NCI-H446 treated with DMSO at 0.1 percent for 48 hours (cell line): ENCODE results near the gene ADAT3.
A peak's percentile ranks its signal among the peaks of the same experiment; 100 is the strongest.
"Not testable (repeated sequence)": the region's sequence is repeated elsewhere in the genome, so short reads cannot be mapped to it uniquely, and the experiment has no call there.

Experiments used
- DNase-seq: peaks from one replicate; lab custom pipeline; 2025; lab: John Stamatoyannopoulos, UW

ADAT3 gene

DNA sequence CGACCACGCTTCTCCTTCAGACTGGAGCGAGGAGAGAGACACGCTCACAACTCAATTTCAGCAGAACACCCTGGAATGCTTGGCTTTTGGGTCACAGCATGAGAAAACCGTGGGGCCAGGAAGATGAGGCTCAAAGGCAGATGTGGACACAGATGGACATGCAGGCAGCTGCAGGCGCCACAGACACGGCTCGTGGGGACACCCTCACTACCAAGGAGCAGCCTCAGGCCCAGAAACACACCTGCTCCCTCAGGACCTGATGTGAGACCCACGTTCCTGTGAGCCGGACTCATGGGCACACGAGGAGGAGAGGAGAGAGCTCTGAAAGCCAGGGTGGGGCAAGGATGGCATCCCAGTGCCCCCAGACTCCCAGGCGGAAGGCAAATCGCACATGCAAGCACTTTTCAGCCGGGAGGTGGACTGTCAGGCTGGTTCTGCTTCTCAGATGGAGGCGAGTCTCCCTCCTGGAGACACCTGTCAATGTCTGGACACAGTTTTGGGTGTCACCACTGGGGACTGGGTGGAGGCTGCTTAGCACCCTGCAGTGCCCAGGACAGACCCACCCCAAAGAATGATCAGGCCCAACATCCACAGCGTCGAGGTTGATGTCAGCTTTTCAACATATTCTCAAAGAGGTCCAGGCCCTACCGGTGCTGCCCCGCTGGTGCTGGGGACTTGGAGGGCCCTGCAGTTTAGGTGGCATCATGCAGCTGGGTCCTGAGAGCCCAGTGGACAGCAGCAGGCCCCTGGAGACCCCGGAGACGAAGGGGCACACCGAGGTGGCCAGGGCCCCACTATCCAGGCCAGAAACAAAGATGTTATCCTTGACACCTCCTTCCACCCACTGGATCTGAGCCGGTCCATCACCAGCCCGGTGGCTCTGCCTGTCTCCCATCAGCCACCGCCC lies 22.2 kb upstream of the ADAT3 start:
- no peak for DNase-seq

DNA sequence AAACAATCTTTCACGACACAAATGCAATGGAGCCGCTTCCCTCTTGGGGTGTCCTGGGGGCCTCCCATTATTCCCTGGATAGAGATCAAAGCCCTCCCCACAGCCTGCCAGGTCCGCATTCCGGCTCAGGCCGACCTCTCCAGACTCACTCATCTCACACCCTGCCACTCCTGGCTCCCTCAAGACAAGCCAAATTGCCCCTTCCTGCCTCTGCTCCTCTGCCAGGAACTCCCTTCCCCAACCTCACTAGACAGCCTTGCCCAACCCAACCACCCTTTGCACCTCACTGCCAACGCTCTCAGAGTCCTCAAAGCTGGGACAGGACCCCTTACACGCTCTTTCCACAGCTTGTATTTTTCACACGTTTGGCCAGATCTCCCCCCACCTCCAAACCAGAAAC lies 21.4 kb upstream of the ADAT3 start:
- no peak for DNase-seq

DNA sequence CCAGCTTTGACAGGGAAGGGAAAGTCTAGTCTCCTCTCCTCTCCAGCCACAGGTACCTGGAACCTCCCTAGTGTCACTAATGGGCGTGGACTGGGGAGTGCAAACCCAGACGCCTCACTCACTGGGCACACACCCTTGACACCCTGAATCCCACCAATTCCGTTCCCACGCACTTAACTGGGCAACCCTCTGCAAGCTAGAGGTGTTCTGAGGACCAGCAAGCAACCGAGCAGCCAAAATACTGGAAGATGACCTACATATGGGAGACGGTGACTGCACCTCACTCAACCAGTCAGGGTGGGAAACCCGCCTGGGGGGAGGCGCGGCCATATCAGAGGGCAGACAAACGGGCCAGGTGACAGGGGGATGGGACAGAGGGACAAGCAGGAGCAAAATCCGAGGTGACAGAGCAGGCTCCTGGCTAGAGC lies 20.9 kb upstream of the ADAT3 start:
- no peak for DNase-seq

DNA sequence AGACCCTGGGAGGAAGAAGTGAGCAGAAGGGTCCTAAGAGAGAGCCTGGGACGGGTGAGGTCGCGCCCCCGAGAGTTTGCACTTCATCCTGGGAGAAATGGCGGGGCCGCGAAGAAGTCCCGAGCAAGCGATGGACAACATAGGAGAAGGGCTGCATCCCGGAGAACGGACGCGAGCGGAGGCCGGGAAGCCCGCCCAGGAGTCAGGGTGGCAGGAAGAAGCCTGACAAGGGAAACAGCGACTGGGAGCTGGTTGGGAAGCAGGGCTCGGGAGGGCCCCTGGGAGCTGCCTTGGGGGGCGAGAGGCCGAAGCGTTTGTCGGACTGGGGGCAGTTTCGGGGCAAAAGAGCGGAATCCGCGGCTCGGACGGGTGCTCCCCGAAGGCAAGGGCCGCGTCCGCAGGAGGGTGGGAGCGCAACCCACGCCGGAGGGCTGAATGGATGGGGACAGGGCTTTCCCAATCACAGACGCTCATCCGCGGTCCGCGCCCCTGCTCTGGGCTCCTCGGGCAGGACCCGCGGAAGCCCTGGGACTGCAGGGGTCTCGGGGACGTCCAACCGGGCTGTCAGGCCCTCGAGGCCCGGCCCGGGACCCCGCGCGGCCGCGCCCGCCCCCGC lies 20.4 kb upstream of the ADAT3 start:
- no peak for DNase-seq

DNA sequence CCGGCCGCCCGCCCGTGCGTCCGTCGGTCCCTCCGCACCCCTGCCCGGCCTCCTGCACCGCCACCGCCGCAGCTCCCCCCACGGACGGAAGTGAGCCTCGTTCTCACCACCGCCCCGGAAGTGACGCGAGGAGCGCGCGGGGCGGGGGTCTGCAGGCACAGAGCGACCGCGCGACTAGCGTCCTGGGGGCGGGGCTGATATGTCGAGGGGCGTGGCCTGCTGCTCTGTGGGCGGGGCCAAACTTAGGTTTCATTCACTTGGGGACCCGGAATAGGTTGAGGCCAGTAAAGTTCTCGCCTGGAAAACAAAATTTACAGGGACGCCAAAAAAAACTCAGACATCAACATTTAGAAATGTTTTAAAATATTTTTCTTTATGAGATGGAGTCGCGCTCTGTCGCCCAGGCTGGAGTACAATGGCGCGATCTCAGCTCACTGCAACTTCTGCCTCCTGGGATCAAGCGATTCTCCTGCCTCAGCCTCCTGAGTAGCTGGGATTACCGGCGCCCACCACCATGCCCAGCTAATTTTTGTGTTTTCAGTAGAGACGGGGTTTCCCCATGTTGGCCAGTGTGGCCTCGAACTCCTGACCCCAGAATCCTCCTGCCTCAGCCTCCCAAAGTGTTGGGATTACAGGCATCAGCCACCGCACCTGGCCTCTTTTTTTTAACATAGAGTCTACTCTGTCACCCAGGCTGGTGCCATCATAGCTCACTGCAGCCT lies 19.6 kb upstream of the ADAT3 start, which contains the start of gene ABHD17A:
Gene ABHD17A, minus strand, starts transcription at position 99 of the 722 bp plus-strand sequence. CDS start 3,930 bp downstream, outside the sequence.
- peak; percentile 77 for DNase-seq

DNA sequence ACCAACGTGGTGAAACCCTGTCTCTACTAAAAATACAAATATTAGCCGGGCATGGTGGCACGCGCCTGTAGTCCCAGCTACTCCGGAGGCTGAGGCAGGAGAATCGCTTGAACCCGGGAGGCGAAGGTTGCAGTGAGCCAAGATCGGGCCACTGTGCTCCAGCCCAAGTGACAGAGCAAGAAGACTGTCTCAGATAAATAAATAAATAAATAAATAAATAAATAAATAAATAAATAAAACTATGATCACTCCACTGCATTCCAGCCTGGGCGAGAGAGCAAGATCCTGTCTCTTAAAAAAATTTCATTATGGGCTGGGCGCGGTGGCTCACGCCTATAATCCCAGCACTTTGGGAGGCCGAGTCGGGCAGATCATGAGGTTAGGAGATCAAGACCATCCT lies 18.8 kb upstream of the ADAT3 start:
- DNase-seq = not testable (repeated sequence)

DNA sequence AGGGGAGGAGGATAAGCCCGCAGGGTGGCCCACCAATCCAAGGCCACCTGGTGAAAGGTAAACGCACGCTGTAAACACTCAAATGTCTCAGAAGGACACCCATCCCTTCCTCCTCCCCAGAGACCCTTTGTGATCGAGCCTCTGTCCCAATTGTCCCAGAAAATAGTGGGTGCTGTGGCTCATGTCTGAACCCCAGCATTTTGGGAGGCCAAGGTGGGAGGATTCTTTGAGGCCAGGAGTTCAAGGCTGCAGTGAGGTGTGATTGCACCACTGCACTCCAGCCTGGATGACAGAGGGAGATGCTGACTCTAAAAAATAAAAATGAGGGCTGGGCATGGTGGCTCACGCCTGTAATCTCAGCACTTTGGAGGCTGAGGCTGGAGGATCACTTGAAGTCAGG lies 16.8 kb upstream of the ADAT3 start:
- DNase-seq = no peak

DNA sequence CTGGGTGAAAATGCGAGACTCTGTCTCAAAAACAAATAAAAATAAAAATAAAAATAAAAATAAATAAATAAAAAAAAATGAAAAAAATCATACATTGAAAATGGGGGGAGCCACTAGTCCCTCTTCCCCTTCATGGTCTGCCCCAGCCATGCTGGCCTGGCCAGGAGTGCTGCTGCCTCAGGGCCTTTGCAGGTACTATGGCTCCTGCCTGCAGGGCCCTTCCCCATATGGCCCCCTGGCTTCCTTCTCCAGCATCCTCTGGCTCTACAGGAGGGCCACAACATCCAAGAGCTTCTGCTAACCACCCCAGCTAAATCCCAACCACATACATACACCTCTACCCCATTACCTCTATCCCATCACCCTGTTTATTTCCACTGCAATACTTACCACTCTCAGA lies 15.3 kb upstream of the ADAT3 start:
- DNase-seq = no peak

DNA sequence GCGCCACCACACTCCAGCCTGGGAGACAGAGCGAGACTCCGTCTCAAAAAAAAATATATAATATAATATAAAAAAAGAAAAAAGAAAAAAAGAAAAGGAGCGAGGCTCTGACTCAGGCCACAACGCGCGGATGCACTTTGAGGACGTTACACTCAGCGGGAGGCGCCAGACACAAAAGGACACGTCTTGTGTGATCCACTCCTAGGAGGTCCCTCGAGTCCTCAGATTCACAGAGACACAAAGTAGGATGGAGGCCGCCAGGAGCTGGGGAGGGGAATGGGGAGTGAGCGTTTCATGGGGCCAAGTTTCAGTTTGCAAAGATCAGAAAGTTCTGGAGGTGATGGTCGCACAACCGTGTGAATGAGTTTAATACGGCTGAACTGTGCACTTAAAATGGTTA lies 11.4 kb upstream of the ADAT3 start:
- no peak for DNase-seq

DNA sequence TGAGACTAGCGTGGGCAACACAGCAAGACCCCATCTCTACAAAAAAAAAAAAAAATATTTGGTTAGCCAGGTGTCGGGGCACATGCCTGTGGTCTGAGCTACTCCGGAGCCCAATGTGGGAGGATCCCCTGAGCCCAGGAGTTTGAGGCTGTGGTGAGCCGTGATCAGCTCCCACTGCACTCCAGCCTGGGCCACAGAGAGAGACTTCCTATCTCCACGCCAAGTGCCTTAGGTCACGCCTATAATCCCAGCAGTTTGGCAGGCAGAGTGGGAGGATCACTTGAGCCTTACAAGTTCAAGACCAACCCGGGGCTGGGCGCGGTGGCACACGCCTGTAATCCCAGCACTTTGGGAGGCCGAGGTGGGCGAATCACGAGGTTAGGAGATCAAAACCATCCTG lies 8.7 kb upstream of the ADAT3 start:
- no peak for DNase-seq

DNA sequence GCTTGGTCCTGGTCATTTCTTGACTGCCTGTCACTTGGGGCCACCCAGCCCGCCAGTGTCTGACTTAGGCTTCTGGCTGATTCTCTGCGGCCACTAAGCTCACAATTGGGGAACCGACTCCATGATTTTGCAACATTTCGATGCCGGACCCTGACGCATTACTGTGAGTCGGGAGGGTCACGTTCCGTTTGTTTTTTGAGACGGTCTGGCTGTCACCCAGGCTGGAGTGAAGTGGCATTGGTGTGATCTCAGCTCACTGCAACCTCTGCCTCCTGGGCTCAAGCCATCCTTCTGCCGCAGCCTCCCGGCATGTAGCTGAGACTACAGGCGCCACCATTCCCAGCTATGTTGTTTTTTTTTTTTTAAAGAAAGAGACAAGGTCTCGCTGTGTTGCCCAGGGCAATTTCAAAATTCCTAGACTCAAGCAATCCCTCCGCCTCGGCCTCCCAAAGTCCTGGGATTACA lies 3.2 kb upstream of the ADAT3 start:
- DNase-seq = no peak

DNA sequence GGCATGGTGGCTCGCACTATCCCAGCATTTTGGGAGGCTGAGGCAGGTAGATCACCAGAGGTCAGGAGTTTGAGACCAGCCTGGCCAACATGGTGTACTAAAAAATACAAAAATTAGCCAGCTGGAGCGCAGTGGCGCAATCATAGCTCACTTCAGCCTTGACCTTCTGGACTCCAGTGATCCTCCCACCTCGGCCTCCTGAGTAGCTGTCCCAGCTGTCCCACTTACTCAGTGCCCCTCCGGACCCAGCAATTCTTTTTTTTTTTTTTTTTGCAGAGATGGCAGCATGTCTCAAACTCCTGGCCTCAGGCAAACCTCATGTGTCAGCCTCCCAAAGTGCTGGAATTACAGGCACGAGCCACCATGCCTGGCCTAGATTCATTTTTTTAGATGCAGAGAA lies 2.3 kb upstream of the ADAT3 start:
- no peak for DNase-seq

DNA sequence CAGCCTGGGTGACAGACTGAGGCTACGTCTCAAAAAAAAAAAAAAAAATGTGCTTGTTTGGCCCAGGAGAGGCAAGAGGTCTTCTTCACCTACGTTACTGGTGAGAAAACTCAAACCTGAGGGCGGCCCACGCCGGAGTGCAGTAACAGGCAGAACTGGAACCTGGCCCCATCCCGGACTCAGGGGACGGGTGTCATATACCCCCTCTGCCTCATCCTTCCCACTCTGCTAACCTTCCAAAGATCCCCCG lies 414 bp upstream of the ADAT3 start:
- DNase-seq = no peak

DNA sequence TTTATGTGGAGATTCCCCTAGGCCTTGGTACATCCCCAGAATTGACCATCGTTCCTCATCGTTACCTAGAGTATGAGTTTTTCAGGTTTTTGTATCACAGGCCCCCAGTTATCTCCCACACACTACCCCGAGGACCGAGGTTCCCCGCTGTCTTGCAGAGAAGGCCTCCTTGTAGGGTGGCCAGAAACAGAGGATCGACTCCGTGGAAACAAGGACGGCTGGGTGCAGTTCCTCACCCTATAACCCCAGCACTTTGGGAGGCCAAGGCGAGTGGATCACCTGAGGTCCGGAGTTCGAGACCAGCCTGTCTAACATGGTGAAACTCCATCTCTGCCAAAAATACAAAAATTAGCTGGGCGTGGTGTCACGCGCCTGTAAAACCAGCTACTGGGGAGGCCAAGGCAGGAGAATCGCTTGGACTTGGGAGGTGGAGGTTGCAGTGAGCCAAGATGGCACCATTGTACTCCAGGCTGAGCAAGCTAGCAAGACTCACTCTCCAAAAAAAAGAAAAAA lies 720 bp downstream of the ADAT3 start:
- DNase-seq = no peak

DNA sequence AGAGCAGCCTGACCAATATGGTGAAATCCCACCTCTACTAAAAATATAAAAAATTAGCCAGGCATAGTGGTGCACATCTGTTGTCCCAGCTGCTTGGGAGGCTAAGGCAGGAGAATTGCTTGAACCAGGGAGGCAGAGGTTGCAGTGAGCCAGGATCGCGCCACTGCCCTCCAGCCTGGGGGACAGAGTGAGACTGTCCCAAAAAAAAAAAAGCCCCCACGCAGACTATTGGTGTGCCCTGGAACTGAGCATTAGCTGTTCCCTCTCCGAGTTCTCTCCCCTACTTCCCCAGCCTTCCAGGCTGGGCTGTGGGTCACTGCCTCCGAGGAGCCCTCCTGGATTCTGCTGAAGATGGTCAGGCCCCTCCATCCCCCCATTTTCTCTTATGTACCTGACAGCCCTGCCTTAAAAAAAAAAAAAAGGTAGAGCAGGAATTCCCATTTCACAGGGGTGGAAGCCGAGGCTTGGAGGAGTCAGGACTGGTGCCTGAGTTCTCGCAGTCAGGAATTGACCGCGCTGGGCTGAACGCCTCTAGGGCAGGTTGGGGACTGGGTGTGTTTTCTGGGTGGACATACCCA lies 1.9 kb downstream of the ADAT3 start:
- DNase-seq = no peak

DNA sequence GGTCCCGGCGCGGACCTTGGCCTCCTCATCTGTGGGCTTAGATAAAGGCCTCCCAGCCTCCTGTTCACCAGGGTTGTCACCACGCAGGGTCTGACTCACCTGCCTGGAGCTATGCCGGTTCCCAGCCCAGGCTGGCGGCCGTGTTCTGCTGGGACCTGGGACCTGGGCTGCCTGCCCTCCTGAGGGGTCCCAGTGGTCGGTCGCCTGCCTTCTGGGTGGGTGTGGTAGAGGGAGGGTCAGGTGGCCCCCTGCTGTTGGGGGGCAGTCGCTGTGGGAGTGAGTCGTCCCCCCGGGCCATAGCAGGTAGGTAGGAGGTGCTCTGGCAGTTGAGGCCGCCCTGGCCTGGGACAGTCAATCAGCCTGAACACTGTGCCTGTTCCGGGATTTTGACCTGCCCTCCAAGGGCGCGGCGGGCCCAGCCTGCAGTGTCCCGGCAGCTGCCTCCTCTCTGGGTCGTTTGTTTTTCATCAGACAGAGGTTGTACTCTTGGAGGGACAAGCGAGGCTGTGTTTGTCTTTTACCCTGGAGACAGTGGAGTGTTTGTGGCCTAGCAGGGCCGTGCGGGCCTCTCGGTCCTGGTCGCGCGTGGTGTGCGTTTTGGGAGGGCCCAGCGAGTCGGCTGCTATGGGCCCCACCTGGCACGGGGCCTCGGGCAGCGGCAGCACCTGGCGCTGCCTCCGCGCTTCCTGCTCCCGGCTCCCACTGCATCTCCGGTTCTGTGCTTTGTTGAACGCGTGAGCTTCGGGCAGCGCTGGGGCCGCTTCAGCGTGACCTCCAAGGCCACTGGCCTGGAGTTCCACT lies 2.6 kb downstream of the ADAT3 start:
- DNase-seq = no peak

DNA sequence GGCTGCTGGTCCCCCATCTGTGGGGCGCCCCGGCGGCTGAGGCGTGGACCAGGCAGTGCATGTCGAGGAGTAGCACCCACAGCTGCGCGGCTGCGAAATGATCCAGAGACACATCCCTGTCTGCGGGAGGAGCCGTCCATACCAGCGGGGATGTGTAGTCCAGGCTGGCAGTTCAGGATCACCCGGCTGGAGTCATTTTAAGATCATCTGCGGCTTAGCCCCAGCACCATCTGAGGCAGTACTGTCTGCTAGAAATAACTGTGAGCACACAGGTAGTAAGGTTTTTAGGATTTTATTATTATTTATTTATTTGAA lies 3.1 kb downstream of the ADAT3 start:
- no peak for DNase-seq

DNA sequence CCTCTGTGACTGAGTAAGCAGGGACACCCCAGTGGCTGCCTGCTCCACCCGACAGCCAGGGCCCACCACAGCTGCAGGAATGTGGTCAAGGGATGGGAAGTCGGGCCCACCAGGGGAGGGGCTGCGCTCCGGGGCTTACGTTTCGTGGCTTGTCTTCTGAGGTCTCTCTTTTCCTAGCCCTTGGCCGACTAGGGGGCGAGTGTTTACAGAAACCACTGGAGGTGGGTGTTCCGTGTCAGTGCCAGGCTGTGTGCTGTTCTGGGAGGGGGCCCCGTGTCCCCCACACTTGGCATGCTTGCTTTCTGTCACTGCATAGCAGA lies 4.5 kb downstream of the ADAT3 start:
- DNase-seq = no peak

DNA sequence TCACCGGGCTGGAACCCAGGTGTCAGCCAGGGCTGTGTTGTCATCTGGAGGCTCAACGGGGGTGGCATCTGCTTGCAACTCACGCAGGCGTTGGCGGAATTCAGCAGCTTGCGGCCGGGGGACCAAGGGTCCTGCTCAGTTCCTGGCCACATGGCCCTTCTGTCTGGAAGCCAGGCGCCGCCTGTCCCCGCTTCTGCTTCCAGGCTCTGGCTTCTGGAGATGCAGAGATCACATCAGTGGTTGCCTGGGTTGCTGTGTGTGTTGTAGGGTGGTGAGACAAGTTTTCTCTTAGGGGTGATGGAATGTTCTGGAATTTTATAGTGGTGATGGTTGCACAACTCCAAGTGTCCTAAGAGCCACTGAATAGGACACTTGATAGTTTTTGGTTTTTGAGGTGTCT lies 5.0 kb downstream of the ADAT3 start:
- DNase-seq = no peak

DNA sequence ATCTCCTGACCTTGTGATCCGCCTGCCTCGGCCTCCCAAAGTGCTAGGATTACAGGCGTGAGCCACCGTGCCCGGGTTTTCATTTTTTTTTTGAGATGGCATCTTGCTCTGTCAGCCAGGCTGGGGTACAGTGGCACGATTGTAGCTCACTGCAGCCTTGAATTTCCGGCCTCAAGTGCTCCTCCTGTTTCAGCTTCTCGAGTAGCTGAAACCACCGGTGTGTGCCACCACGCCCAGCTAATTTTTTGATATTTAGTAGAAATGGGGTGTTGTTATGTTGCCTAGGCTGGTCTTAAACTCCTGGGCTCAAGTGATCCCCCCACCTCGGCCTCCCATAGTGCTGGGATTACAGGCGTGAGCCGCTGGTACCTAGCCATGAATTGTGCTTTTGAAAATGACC lies 5.9 kb downstream of the ADAT3 start:
- no peak for DNase-seq

DNA sequence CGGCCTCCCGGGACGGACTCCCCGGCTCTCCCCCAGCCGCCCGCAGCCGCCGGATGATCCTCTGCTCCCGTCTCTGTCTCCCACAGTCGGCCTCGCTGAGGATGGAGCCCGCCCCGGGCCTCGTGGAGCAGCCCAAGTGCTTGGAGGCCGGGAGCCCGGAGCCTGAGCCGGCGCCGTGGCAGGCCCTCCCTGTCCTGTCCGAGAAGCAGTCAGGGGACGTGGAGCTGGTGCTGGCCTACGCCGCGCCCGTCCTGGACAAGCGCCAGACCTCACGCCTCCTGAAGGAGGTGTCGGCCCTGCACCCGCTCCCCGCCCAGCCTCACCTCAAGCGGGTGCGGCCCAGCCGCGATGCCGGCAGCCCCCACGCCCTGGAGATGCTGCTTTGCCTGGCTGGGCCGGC lies 6.8 kb downstream of the ADAT3 start:
- no peak for DNase-seq
